Mesenchymal stem cell (in vitro differentiated cells and primary cell): ENCODE measurements around the gene HAGHL.

Source experiments
- DNase-seq: peaks from one replicate; pipeline ENCODE4 v3.0.0-alpha.2; 2013
- H2AFZ ChIP-seq: one replicate; pipeline ENCODE4 v1.6.1; 2013; ENCODE audit warnings: low read depth, mild to moderate bottlenecking, control low read depth, inconsistent platforms, low read length, moderate library complexity
- H2AK5ac ChIP-seq: 2 replicates; pipeline ENCODE4 v1.6.1; 2013; ENCODE audit warnings: low read length, moderate library complexity, mild to moderate bottlenecking, inconsistent platforms; ENCODE audit not compliant: severe bottlenecking
- H2BK120ac ChIP-seq: one replicate; pipeline ENCODE4 v1.6.1; 2013; ENCODE audit warnings: low read depth, mild to moderate bottlenecking, inconsistent platforms, low read length, moderate library complexity
- H2BK12ac ChIP-seq, 2 experiments: one replicate each; pipeline ENCODE4 v1.6.1; 2013; ENCODE audit warnings: inconsistent platforms in 2 of 2, low read length in 2 of 2, mild to moderate bottlenecking in 2 of 2, moderate library complexity in 2 of 2, control low read depth in 1 of 2
- H2BK15ac ChIP-seq: one replicate; pipeline ENCODE4 v1.6.1; 2013; ENCODE audit warnings: mild to moderate bottlenecking, low read depth, inconsistent platforms; ENCODE audit not compliant: poor library complexity, severe bottlenecking
- H2BK5ac ChIP-seq: 2 replicates; pipeline ENCODE4 v1.6.1; 2013; ENCODE audit warnings: low read depth, mild to moderate bottlenecking, low read length, control low read depth, inconsistent platforms; ENCODE audit not compliant: poor library complexity, severe bottlenecking
- H3K14ac ChIP-seq, 2 experiments: one replicate each; pipeline ENCODE4 v1.6.1; 2013; ENCODE audit warnings: inconsistent platforms in 2 of 2, low read length in 2 of 2, control low read depth in 1 of 2, mild to moderate bottlenecking in 1 of 2, moderate library complexity in 1 of 2
- H3K18ac ChIP-seq, 2 experiments: one replicate each; pipeline ENCODE4 v1.6.1; 2013; ENCODE audit warnings: inconsistent platforms in 2 of 2, low read length in 2 of 2, control low read depth in 1 of 2, low read depth in 1 of 2, mild to moderate bottlenecking in 1 of 2
- H3K23ac ChIP-seq, 2 experiments: one replicate each; pipeline ENCODE4 v1.6.1; 2013; ENCODE audit warnings: inconsistent platforms in 2 of 2, low read length in 2 of 2, mild to moderate bottlenecking in 2 of 2, moderate library complexity in 2 of 2, control low read depth in 1 of 2
- H3K27ac ChIP-seq: 2 replicates; pipeline ENCODE4 v1.5.1; 2013; ENCODE audit warnings: mild to moderate bottlenecking, moderate library complexity, low read length, control low read depth, inconsistent platforms; ENCODE audit not compliant: poor library complexity, severe bottlenecking
- H3K27me3 ChIP-seq, 2 experiments: 2 replicates each; pipeline versions ENCODE4 v1.6.1 to v1.7.0; 2013; ENCODE audit warnings: low read length in 2 of 2, mild to moderate bottlenecking in 2 of 2, moderate library complexity in 2 of 2, control low read depth in 1 of 2, inconsistent platforms in 1 of 2; ENCODE audit not compliant: control insufficient read depth in 1 of 2, insufficient read depth in 1 of 2
- H3K36me3 ChIP-seq, 2 experiments: 2 replicates each; pipeline versions ENCODE4 v1.6.1 to v1.7.0; 2013; ENCODE audit warnings: low read length in 2 of 2, control low read depth in 1 of 2, inconsistent platforms in 1 of 2, low read depth in 1 of 2, mild to moderate bottlenecking in 1 of 2; ENCODE audit not compliant: insufficient read depth in 2 of 2, control insufficient read depth in 1 of 2
- H3K4ac ChIP-seq, 2 experiments: one replicate each; pipeline ENCODE4 v1.6.1; 2013; ENCODE audit warnings: inconsistent platforms in 2 of 2, low read length in 2 of 2, mild to moderate bottlenecking in 2 of 2, moderate library complexity in 2 of 2, control low read depth in 1 of 2, low read depth in 1 of 2
- H3K4me1 ChIP-seq: 2 replicates; pipeline ENCODE4 v1.6.1; 2013; ENCODE audit warnings: low read depth, low read length, control low read depth; ENCODE audit not compliant: control insufficient read depth, insufficient read depth
- H3K4me2 ChIP-seq: 2 replicates; pipeline ENCODE4 v1.6.1; 2013; ENCODE audit warnings: low read length, mild to moderate bottlenecking, inconsistent platforms; ENCODE audit not compliant: poor library complexity, severe bottlenecking
- H3K4me3 ChIP-seq, 2 experiments: 2 replicates each; pipeline versions ENCODE4 v1.5.1 to v1.7.0; 2013; ENCODE audit warnings: low read length in 2 of 2, mild to moderate bottlenecking in 2 of 2, control low read depth in 1 of 2, low read depth in 1 of 2; ENCODE audit not compliant: insufficient read depth in 1 of 2
- H3K79me1 ChIP-seq: replicated peaks from 2 replicates; pipeline ENCODE4 v1.6.1; 2013; ENCODE audit warnings: mild to moderate bottlenecking, control low read depth, low read length, inconsistent platforms; ENCODE audit not compliant: poor library complexity, severe bottlenecking
- H3K9ac ChIP-seq: 2 replicates; pipeline ENCODE4 v1.7.0; 2013; ENCODE audit warnings: mild to moderate bottlenecking, low read length, moderate library complexity
- H3K9me3 ChIP-seq: 2 replicates; pipeline ENCODE4 v1.7.0; 2013; ENCODE audit warnings: mild to moderate bottlenecking, low read length; ENCODE audit not compliant: control insufficient read depth
- H4K8ac ChIP-seq: one replicate; pipeline ENCODE4 v1.6.1; 2013; ENCODE audit warnings: inconsistent platforms, mild to moderate bottlenecking, low read length, moderate library complexity
- H4K91ac ChIP-seq: one replicate; pipeline ENCODE4 v1.6.1; 2013; ENCODE audit warnings: mild to moderate bottlenecking, low read length, inconsistent platforms
- WGBS: methylation state at CpG from one replicate; pipeline ENCODE4 v1.1.7; 2013; ENCODE audit warnings: mixed read lengths; 5-methylcytosine and 5-hydroxymethylcytosine counted together

The HAGHL gene

DNA sequence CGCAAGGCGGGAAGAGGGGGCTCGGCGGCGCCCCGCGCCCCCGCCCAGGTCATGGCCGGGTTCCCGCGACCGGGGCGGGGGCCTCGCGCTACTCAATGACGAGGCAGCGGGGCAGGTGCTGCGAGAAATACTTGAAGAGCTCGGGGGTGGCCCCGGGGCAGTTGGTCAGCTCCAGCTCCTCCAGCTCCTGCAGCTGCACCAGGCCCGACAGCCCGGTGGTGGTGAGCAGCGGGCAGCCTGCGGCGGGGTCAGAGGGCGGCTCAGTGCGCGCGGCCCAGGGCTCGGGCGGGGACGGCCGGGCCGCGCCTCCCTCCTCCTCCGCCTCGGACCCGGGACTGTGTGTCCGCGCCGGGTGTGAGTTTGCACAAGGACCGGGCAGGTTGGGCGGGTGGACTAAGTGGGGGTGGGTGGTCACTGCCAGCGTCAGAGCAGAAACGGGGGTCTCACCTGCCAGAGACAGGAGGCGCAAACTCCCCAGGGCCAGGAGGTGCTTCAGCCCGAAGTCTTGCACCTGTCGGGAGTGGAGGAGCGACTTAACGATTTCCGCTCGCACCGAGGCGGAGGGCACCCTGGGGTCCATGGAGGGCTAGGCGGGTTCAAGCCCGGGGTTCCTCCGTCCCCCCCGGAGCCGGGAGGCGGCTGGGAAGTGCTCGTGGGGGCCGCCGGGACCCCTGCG, 32.6 kb upstream of the HAGHL start:
- no peak for DNase-seq
- no peak overlapping the region for H2AFZ ChIP-seq
- H3K4me2 ChIP-seq = no peak overlapping the region
- no peak overlapping the region for H2BK12ac ChIP-seq
- no peak overlapping the region for H3K23ac ChIP-seq
- no peak overlapping the region for H3K14ac ChIP-seq
- no peak overlapping the region for H4K8ac ChIP-seq
- no peak overlapping the region for H3K18ac ChIP-seq
- H4K91ac ChIP-seq = no peak overlapping the region
- H2BK120ac ChIP-seq = no peak overlapping the region
- H3K79me1 ChIP-seq = peaks cover 6% of the 10 kb centered on the region
- peaks cover 0 to 3% of the 10 kb centered on the region in 2 experiments for H3K36me3 ChIP-seq
- no peak overlapping the region for H3K4me3 ChIP-seq
- H3K4ac ChIP-seq = no peak overlapping the region
- H3K27ac ChIP-seq = no peak overlapping the region
- no peak overlapping the region for H2BK15ac ChIP-seq
- H3K4me1 ChIP-seq = peaks cover 27% of the 10 kb centered on the region
- H3K9ac ChIP-seq = no peak overlapping the region
- H2BK5ac ChIP-seq = no peak overlapping the region
- H2AK5ac ChIP-seq = no peak overlapping the region
- 4% methylated on average over 49 of the region's 64 CpGs for WGBS
- H3K9me3 ChIP-seq = no peaks in the 10 kb centered on the region
- H3K27me3 ChIP-seq = peaks cover 59 to 60% of the 10 kb centered on the region in 2 experiments

DNA sequence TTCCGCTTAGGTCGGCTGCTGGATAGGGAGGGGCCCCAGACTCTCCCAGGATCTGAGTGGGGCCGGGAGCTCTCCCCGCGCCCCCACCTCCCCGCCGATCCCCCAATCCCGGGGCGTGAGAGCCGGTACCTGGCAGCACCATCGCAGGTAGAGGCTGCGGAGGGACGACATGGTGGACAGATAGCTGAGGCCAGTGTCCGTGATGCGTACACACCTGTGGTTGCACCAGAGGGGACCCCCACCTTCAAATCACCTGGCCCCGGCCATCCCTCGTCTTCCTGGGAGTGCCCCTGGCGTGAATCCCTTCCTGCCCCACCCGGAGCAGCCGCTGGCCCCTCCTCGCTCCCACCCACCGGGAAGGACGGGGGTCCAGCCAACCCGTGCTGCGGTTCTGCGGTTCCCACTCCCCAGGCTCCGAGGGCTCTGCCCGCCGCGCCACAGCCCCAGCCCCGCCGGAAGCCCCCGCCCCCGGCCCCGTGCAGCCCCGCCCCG, 32.0 kb upstream of the HAGHL start:
- no peak for DNase-seq
- Histone ChIP-seq H2AFZ (no peak overlapping the region), H4K8ac (no peak overlapping the region), H3K23ac (no peak overlapping the region), H3K9ac (no peak overlapping the region), H3K27ac (no peak overlapping the region), H3K14ac (no peak overlapping the region), H3K4me2 (no peak overlapping the region), H2BK5ac (no peak overlapping the region), H3K79me1 (peaks cover under 1% of the 10 kb centered on the region), H4K91ac (no peak overlapping the region), H3K4ac (no peak overlapping the region), H2BK12ac (no peak overlapping the region), H2BK15ac (no peak overlapping the region), H3K4me3 (no peak overlapping the region), H3K27me3 (peaks cover 64 to 66% of the 10 kb centered on the region in 2 experiments), H3K18ac (no peak overlapping the region), H3K9me3 (no peaks in the 10 kb centered on the region), H3K36me3 (peaks cover 0 to 3% of the 10 kb centered on the region in 2 experiments), H2BK120ac (no peak overlapping the region), H3K4me1 (peaks cover 21% of the 10 kb centered on the region), H2AK5ac (no peak overlapping the region)
- 4% methylated on average over 9 of the region's 37 CpGs for WGBS

DNA sequence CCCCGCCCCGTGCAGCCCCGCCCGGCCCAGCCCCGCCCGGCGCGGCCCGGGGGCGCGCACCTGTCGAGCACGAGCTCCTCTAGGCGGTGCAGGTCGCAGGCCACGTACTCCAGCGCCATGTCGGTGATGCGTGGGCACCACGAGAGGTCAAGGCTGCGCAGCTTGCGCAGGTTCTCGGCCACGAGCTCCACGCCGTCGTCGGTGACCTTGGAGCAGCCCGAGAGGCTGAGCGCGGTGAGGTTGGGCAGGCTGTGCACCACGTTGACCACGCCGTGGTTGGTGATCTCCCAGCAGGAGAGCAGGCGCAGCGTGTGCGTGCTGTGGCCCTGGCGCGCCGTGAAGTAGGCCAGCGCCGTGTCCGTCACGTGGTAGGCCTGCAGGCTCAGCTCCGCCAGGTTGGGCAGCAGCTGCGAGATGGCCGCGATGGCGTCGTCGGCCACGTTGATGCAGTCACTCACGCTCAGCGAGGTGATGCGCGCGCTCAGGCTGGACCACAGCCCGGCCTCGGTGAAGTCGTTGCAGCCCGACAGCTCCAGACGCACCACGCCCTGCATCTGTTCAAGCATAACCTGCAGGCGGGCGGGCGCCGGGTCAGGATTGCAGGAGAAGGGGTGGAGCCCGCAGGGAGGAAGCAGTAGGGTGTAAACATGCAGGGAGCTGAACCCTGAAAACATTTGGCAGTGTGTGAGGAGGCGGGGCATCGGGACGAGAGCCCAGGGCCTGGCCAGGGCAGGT, 31.4 kb upstream of the HAGHL start:
- 5% methylated on average over 58 of the region's 71 CpGs for WGBS
- Histone ChIP-seq H3K27ac (no peak overlapping the region), H3K36me3 (peaks cover 0 to 3% of the 10 kb centered on the region in 2 experiments), H2BK5ac (no peak overlapping the region), H3K14ac (peak overlapping the region in 1 of 2 experiments; percentile 4), H3K4ac (no peak overlapping the region), H3K4me1 (peaks cover 19% of the 10 kb centered on the region), H3K23ac (no peak overlapping the region), H2AFZ (no peak overlapping the region), H3K27me3 (peaks cover 69 to 71% of the 10 kb centered on the region in 2 experiments), H2BK15ac (no peak overlapping the region), H3K9me3 (no peaks in the 10 kb centered on the region), H3K18ac (no peak overlapping the region), H3K79me1 (no peaks in the 10 kb centered on the region), H4K91ac (no peak overlapping the region), H3K4me3 (peak overlapping the region in 1 of 2 experiments; percentile 30), H4K8ac (no peak overlapping the region), H2AK5ac (no peak overlapping the region), H2BK12ac (no peak overlapping the region), H2BK120ac (no peak overlapping the region), H3K4me2 (no peak overlapping the region), H3K9ac (no peak overlapping the region)
- DNase-seq = no peak

DNA sequence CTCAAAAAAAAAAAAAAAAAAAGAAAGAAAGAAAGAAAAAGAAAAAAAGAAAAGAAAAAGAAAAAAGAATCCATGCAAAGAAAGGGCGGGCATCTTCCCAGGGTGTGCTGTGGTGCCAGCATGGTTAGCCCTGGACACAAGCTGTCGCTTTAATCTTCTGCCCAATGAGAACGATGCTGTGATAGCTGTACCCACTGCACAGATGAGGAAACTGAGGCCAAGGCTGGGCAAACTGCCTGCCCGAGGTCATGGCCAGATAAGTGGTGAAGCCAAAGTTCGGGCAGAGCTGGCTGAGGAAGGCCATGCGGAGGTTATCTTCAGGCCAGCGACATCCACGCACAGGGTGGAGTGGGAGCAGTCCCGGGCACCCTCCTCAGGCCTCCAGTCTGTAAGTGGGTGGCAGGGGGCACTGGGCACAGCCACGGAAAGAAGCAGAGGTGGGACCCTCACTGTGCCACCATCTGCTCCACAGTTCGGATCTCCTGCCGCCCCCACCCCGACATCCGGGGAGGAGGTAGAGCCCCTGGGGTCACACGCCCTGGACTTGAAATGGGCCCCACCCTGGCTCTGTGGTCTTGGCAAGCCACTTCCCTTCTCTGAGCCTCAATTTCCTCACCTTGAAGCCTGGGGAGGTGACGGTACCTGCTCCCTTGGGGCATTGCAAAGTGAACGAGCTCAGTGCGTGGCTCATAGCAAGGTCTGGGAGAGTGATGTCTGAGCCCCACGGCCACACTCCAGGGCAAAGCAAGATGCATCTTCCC, 27.8 kb upstream of the HAGHL start:
- no peak overlapping the region for H2AK5ac ChIP-seq
- H3K36me3 ChIP-seq = peaks cover 0 to 3% of the 10 kb centered on the region in 2 experiments
- H3K9ac ChIP-seq = no peak overlapping the region
- H2BK15ac ChIP-seq = no peak overlapping the region
- H4K8ac ChIP-seq = no peak overlapping the region
- H2BK12ac ChIP-seq = no peak overlapping the region
- H3K4me3 ChIP-seq = no peak overlapping the region
- no peak overlapping the region for H3K14ac ChIP-seq
- H2BK5ac ChIP-seq = no peak overlapping the region
- H3K18ac ChIP-seq = no peak overlapping the region
- H3K4ac ChIP-seq = no peak overlapping the region
- no peak overlapping the region for H2BK120ac ChIP-seq
- H4K91ac ChIP-seq = no peak overlapping the region
- no peak overlapping the region for H2AFZ ChIP-seq
- DNase-seq = no peak
- H3K27ac ChIP-seq = no peak overlapping the region
- H3K4me1 ChIP-seq = peaks cover 15% of the 10 kb centered on the region
- no peaks in the 10 kb centered on the region for H3K9me3 ChIP-seq
- peaks cover 77 to 83% of the 10 kb centered on the region in 2 experiments for H3K27me3 ChIP-seq
- 78% methylated on average over 19 of the region's 19 CpGs for WGBS
- H3K79me1 ChIP-seq = no peaks in the 10 kb centered on the region
- H3K4me2 ChIP-seq = no peak overlapping the region
- peak overlapping the region in 1 of 2 experiments; percentile 9 for H3K23ac ChIP-seq
